GM21786 (cell line): ENCODE results near the gene FGD4.
"Not testable (repeated sequence)": the region's sequence is repeated elsewhere in the genome, so short reads cannot be mapped to it uniquely, and the experiment has no call there.

ENCODE experiments used
- ATAC-seq: cut with Tn5 transposase; IDR thresholded peaks from one replicate; pipeline ENCODE4 v1.9.1; 2021; ENCODE audit not compliant: unreplicated experiment

Gene FGD4

DNA sequence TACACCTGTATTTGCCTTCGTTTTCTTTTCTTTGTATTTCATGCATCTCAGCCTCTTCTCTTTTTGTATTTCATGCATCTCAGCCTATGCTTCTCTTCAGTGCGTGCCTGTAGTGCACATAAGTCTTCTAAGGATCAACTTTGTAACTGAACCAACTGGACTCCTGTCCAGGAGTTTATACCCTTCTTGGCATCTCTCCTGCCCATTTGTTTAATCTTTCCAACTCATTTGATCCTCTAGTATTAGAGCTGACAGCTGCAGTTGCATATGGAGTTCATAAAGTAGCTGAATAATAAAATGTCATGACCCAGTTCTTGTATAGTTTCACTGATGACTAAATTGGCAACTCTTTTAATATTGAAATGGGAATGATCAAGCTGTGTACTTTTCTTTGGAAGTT, 89.7 kb downstream of the FGD4 start:
- ATAC-seq: no peak

DNA sequence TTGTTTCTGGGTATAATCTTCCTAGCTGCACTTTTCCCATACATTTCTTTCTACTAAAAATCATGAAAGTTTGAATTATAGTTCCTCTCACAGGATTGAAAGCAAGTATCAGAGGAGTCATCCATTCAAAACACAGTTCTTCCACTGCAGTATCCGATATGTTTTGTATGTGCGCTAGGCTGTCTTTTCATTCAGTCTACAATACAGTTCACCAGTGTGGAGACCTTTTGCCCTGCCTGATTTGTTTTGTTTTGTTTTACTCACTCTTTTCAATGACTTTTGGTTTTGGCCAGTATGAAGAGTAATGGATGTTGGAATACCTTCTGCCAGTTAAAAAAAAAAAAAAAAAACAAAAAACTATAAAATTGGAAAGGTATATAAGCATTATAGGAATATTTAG, 91.4 kb downstream of the FGD4 start:
- ATAC-seq: no peak

DNA sequence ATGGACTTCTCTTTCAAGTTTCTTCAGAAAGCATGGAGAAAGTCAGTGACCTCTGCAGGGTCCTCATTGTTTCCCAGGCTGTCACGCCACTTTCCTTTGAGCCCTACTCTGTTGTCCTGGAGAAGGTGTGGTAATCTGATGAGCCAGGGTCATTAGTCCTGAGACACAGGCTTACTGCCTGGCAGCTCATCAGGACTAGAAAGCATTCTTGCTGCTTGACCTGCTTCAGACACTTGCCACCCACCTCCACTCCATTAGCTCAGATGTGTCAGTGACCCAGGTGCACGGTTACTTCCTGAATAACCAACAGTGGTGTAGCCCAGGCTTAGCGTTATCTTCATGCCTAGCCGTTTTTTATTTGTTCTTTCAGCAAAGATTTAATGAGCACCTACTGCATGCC, 93.9 kb downstream of the FGD4 start:
- no peak for ATAC-seq

DNA sequence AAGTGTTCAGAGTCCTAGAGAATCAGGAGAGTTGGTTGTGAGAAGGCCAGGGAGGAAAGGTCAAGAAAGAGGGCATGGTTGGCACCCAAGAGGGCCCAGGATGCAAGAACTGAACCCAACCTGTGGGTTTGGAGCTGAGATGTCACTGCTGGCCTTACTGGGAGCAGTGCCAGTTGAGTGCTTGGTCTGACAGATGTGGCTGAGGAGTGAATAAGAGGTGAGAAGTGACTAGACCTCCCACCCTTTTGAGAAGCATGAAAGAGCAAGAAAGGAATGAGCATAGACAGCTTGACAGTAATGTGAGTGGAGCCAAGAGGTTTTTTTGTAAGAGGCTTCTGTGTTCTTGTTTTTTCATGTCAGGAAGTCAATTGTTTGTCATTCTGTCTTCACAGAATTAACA, 95.3 kb downstream of the FGD4 start:
- no peak for ATAC-seq

DNA sequence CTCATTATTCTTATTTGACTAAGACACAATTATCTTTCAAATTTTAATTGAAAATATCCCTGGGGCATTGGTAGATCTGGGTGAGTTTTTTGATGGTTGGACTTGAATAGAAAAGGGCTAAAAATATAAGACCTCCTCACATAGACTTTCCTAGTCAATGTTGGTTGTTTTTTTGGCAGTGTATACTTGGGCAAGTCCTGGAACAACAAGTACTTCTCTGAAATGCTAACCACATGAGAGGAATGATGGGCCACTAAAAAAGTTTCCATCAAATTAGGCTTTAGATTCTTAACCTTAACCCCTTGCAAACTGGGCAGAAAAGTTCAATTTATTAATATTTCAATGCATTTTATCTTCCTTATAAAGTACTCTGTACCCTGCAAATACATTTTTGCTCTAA, 97.6 kb downstream of the FGD4 start:
- ATAC-seq: no peak

DNA sequence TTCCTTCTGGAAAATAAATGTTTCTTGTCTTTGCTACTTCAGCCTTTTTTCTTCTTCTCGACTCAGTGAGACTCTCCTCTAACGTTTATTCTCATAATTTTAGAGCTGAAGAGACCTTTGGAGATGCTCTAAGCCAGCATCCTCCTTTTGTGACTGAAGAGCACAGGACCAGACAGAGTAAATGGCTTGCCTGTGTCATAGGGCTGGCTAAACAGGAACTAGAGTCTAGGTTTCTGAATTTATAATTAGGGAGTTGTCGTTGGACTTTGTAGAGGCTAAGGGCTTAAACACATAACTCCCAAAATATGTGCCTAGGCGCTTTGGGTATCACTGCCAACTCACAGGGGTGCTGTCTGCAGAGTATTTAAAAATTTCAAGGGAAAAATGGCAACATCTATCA, 98.5 kb downstream of the FGD4 start:
- no peak for ATAC-seq

DNA sequence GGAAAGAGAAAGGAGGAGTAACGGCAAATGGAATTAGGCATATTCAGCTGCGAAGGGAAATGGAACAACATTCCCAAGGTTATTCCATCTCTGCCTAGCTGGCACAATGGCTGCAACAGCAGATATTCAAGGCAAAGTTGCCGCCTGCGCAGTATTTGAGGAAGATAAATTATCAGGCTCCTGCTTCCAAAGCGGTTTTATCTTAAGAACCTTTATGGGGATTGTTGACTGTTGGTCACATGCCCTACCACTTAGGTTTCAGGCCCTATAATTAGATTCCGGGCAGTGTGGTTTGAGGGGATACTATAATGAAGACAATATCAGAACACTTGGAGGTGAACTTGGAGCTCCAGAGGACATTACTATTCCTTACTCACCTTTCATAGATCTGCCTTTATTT, 99.7 kb downstream of the FGD4 start:
- no peak for ATAC-seq

DNA sequence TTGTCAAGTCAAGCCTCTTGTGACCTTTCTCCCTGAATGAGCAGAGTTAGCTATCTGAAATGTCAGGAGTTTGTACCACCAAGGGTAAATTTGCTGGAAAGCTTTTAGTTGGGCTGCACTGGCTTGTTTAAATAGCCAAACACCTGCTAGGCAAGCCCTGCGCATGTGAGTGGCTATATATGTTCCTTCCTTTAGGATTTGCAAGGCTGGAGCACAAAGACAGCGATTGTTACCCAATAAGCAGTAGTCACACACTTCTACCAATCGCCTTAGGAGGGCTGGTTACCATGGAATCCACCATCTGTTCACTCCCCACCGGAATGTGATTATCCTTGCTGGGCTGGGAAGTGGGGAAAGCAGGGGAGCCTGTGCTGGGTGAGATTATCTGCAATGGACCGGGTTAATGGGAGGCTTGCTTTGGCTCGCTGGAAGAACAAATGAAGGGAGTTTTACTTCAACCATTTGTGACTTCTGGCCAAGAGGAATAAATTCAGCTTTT, 102.5 kb downstream of the FGD4 start:
- no peak for ATAC-seq

DNA sequence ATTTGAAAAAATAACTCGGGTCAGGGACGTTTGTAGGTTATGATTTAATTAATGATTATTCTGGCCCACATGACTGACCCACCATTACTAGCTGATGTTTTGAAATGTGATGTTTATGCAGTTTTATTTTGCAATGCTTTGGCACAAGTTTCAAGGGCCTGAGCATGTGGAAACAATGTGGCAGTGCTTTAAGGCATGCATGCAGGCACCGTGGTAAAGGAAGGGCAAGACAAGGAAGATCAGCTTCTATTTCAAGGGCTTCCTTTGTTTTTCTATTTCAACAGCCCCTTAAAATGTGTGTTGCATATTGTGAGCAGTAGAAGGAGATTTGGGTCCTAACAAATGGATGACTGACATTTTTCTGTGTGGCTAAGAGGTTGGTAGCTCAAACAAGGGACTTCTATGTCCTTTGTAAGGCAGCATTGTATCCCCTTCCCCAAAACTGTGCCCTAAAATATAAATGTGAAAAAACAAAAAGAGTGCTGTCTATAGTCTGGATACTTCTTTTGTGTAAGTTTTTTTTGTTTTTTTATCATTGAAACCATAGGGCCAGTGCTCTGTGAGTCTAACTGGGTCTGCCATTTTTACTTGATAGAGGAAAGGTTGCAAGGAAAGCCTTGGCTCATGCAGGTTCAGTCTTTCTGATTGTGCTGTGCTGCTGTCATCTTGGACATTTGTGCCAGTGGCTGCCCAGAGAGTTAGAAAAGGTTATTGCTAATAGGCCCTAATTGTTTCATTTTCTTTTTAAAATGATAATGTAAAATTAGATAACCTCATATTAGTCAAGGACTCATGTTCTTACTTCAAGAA, 103.5 kb downstream of the FGD4 start:
- ATAC-seq: no peak

DNA sequence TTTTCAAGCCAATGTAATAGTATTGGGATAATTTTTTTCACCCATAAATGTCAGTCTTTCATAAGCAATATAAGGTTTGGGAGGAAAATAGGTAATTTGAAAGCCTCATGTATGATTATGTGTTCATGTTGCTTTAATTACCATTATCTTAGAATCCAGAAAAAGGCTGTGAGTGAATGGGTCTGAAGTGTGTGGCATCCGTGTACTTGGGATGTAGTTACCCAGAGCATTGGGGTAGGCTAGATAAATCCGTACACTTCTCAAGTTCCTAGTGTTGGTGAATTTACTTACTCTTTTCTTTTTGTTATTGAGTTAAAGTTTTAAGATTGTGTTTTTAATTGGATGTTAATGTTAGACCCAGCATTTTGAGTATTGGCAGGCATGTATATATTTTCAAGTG, 104.4 kb downstream of the FGD4 start:
- no peak for ATAC-seq

DNA sequence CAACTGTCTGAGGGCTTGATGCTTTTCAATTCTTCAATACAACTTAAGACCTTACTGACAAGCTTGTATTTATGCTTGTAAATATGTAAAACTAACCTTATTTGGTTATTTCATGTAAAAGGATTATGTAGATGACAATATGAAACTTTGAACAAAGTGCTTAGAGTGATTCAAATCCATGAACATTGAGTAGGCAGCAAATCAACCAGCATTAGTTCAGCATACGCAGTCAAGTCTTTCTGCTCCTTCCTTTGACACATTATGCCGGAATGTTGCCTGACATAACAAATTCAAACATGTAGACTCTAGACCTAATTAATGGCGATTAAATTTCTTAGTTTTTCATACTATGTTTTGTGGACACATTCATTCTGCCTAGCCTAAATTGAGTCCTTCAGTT, 105.2 kb downstream of the FGD4 start:
- ATAC-seq: no peak

DNA sequence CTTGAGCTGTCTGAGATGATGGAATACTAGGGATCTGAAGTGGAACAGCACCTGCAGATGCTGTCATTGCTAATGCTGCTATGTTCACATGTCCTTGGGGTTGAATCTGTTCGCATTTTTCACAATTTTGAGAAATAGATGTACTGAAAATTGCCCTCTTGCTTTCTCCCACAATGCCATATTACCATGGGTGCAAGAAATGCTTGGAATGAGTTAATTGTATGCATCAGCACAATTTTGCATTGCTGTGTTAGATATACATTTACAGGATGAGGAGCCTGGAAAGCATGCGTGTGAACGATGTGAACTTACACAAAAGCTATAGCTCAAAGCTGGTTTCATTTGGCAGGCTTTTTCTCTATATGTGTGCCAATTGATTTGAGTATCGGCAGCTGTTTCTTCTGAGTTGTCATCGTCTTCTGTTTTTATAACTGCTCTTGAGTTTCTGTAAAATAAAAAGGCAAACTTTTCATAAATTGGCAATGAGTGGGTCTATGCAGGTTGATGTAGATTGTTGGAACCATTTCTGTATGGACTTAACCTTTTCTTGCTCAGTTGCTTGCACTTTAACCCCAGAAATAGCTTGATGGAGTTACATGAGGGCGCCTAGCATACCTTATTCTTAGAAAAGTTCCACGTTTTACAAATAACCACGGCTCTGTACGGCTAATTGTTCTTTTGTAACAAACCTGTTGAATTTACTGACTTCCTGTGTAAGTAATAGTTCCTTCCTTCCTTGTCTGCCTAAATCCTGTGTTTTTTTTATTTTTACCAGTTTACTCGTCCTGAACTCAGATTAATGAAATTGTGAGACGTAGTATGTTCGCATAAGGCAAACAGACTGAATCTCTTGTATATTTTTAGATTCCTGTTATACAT, 105.9 kb downstream of the FGD4 start:
- no peak for ATAC-seq

DNA sequence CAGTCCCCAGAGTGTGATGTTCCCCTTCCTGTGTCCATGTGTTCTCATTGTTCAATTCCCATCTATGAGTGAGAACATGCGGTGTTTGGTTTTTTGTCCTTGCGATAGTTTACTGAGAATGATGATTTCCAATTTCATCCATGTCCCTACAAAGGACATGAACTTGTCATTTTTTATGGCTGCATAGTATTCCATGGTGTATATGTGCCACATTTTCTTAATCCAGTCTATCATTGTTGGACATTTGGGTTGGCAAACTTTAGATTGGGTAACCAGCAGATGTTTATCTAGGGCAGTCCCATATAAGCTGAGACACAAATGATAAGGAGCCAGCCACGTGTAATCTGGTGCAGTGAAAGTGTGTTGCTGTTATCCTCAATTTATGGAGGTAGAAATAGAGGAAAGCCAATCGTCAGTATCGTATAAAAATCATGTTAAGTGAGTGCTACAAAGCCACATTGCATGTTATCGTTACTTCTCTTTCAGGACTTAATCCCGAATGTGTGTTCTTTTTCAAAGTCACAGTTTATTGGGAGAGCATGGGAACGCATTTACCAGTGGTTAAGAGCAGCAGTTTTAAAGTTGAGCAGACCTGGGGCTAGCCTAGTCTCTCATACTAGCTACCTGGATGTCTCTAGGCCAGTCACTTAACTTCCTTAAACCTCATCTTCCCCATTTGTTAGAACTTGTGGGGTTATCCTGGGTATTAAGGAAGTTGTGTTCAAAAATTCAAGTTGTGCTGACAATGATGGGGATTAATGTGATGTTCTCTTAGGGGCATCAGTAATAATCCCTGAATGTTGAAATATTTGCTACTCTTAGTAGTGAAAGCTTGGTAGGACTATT, 108.0 kb downstream of the FGD4 start:
- not testable (repeated sequence) for ATAC-seq

DNA sequence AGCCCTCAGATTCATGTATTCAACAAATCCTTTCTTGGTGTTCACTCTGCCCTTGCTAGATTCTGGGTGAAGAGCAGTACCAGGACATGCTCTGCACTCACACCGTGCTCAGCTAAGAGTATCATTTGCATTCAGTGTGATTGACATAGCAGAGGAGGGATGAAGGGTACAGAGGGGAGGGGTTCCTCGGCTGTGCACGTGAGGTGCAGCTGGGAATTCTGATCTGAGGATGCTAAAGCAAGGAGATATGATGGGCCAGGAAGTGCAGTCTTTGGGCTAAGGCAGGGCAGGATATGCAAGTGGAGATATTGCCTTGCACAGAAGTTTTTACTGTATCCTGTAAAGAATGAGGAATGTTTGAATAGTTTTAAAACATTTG, 108.6 kb downstream of the FGD4 start:
- ATAC-seq: no peak

DNA sequence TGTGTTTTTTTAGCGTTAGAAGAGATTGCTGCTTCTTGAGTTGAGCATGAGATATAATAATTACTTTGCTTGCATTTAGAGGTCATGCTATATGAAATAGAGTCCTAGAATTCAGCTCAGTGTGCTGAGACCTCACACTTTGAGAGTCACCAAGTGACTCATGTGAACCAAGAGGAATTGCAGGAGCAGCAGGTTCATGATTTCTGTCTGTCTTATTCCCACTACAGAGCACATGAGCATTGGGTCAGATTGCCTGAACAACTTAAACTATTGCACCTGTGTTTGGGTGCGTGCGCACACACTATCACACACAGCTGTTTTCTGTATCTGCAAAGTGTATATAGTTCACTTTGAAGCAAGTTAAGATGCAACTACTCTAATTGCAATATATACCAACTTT, 109.3 kb downstream of the FGD4 start:
- ATAC-seq: no peak

DNA sequence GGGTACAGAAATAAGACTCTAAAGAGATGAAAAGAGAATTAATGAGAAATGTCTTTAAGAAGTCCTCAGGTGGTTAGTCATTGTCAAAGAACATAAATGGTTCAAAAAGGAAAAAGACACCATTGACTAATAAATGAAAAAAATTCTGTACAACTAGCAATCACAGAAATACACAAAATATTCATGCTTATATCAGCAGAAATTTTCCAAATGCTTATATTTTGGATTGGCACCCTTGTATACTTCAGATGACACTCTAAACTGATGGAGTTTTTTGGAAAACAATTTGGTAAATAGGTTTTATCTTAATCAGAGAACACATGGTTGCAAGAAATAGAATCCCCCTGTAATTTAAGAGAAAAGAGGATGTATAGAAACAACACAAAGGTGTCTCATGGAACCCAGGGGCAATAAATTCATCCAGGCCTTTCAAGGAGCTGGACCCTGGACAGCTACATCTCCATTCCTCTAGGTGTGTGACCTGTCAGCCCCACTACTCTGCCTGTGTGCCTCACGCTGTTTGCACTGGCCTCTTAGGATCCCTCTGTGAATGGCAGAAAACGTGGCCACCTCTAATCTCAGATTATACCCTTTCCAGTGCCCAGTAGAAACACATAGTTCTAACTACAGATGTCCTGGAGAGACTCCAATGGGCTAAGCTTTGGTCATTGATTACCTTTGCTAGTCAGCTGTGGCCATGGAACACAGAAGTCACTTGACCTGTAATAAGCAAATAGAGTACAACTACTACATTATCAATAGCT, 110.2 kb downstream of the FGD4 start:
- ATAC-seq: no peak

DNA sequence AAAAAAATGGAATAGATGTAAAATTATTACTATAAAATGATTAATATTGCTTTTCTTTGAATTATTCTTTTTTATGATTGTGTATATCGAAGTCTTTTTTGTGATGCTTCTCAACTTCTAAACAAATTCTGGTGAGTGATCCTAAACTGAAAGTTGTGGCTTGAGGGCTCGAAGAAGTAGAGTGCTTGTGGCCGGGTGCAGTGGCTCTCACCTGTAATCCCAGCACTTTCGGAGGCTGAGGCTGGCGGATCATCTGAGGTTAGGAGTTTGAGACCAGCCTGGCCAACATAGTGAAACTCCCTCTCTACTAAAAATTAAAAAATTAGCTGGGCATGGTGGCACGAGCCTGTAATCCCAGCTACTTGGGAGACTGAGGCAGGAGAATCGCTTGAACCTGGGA, 112.6 kb downstream of the FGD4 start:
- not testable (repeated sequence) for ATAC-seq

DNA sequence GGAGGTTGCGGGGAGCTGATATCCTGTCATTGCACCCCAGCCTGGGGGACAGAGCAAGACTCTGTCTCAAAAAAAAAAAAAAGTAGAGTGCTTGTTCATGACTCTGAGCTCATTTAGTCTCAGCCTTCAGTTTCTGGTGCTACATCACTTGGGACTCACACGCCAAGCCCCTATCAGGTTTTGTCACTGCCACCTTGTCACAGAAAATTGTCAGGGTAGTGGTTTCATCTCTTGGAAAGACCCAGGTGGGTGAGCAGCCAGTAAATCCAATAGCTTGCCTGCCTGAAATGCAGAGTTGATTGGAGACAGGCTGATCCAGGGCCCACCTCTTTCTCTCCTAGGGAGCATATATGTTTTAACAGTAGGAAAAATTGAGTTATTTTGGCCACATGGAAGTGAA, 113.0 kb downstream of the FGD4 start:
- no peak for ATAC-seq

DNA sequence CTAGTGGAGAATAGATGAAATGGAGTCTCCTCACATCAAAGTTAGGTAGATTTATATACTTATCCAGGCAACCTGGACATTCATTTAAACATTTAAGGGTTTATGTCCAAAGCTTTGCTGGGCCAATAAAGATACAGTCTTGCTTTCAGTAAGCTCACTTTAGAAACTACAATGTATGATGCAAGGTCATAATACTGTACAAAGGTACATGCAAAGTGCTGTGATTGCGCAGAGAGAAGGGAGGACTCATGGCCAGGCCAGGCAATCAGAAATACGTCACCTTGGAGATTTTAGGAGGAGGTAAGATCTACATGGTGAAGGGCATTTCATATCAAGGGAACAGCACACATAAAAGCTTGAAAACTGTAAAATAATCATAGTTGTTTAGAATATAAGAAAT, 113.6 kb downstream of the FGD4 start:
- ATAC-seq: no peak

DNA sequence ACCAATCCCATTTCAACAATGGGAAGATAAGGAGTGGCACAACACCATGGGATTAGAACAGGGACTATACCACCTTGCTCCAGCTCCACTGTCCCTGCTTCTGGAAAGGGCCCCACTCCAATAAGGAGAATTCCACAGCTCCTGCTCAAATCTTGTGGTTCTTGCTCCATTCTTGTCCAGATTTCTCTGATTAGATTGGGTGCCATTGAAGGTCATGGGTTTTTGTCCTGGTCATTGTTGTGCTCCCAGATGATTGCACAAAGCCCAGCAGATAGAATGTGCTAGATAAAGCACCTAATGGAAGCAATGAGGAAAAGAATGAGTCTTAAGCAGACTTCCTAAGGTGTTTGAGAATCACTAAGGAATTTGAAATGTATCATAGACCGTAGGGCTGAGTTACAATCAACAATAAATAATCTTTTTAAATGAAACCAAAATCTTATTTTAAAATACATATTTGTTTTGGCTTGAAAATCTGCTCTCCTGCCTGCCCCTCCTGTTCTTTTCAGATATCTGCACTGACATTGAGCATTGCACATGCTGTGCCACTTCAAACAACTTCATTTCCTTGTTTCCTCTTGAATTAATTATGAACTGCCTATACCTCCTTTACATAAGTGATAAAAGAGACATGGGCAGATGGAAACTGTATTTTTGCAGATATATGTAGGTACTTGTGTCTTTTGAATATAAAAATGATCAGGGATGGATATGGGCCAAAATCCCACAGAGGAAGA, 115.9 kb downstream of the FGD4 start:
- ATAC-seq: no peak
